HG02798 (cell line): Measurements from ENCODE around the gene FBXL14.

Experiments
- ATAC-seq: cut with Tn5 transposase; IDR thresholded peaks from one replicate; pipeline ENCODE4 v1.9.1; 2021; ENCODE audit warnings: mild to moderate bottlenecking; ENCODE audit not compliant: unreplicated experiment, poor library complexity

Gene FBXL14

DNA sequence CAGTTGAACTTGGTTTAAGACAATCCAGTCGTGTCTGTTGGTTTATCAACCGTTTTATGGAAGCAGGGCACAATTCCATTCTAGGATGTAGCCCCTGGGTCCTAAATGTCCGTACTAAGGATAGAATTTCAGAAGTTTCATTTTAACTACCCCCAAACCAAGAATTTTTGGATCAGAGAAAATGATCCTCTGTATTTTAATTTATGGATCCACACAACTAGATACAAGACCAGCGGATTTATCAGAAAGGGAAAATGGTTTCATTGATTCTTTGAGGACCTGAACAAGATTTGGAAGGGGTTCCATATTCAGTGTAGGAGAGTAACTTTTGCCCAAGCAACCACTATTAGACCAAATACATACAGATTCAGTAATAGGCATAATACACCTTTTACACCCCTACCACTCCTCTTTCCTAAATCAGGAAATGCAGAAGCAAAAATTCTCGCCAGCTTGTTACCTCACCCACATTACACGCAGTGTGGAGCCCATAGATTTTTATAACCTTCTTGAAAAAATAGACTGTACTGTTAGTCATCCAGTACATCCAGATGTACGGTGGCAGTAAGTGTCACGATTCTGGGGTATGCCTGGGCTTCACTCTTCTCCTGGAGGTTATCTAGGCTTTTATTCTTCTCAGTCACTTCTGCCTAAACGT, 1.4 kb upstream of the FBXL14 start:
- ATAC-seq, result no peak

DNA sequence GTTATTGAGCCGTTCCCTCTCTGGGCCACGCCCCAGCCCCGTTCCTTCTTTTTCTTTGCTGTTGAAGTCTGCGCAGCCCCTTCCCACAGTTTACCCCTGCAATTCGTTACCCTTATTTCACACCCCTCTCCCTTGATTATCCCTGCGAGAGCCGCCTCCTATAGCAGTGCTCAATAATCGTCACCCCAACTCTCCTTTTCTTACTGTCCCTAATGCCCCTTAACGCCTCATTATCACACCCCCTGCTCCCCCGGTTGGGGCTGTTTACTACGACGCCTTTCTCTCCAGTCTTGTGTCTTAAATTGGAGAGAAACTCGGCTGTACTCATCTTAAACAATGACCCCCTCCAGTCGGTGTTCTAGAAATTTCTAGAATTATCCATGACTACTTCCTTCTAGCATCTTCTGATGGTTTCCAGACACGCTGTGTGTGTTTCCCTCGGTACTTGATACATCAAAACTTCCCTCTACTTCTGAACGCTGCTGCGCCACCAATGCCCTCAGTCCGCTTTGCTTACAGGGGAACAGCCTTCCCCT, 713 bp upstream of the FBXL14 start:
- no peak for ATAC-seq

DNA sequence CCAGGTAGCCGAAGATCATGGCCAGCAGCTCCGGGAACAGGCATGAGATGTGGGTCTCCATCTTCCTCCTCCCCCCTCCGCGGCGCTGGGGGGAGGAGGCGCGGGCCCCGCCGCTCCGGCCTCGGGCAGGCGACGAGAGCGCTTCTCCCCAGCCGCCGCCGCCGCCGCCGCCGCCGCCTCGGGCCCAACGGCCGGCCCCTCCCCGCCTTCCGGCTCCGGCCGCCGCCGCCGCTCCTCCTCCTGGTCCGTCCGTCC, 448 bp downstream of the FBXL14 start:
- ATAC-seq, result peak; percentile 64

DNA sequence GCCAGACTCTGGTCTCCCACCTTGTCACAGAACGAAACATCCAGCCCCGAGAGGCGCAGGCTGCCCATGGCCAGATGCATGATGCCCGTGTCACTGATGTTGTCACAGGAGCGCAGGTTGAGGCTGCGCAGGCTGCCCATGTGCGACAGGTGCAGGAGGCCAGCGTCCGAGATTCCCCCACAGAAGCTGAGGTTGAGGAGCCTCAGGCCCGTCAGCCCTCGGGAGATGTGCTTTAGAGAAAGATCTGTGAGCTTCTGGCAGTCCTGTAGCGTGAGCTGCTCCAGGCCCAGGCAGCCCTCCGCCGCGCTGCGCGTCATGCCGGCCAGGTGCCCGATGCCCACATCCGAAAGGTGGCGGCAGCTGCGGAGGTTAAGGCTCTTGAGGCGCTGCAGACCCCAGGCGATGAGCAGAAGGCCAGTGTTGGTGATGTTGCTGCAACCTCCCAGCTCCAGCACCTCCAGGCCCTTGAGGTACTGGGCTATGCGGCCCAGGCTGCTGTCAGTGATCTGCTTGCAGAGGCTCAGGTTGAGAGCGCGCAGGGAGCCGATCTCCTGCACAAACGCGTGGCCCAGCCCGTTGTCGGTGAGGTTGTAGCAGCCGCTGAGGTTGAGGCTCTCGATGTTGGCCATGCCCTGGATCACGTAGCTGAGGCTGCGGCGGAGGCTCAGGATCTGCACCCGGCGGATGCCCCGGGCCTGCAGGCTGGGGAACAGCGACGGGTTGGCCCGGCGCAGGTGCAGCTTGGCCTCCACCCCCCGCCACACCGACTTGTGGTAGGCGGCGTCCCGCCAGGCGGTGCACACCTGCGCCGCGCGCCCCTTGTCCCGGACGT, 991 bp downstream of the FBXL14 start:
- ATAC-seq, result peak; percentile 29

DNA sequence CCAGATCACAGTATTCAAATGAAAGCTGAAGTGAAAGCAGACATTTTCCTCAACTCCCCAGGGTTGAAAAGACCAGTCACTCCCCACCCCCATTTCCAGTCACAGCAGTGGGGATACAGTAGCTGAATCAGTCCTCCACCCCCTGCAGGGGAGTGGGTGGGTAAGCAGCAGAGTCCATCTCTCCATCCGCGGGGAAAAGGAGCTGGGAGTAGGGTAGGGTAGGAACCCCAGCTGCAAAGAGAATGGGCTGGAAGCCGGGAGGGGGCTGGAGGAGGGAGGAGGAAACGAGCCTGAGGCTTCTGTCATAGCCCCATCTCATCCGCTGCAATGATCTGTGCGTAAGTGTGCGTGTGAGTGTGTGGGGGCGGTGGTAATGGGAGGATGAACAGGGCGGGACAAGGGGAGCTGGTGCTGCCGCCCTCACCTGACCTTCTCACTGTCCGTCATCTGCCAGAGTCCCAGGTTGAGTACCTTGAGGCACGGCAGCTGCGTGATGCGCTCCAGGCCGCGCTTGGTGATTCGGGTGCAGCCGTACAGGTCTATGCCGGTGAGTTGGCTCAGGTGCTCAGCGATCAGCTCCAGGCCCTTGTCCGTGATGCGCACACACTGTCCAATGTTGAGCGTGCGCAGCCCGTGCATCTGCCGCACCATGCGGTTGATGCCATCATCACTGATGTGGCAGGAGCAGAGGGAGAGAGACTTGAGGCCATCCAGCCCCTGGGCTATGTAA, 1.8 kb downstream of the FBXL14 start:
- ATAC-seq, result peak; percentile 17

DNA sequence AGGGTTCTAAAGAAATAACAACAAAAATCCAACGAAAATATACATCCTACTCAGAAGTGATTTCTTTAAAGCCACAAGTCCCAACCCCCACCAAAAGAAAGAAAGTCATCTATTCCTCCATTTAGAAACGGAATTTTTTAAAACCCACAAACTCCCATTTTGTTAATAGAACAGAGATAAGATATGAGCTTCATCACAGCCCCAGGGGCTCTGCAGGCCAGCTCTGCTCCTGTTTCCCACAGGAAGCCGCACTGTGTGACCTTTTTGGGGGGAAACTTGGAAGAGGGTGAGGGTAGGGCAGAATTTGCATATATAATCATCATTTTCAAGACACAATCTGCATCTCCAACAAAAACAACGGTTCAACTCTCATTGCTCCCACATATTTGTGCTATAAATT, 2.8 kb downstream of the FBXL14 start:
- no peak for ATAC-seq

DNA sequence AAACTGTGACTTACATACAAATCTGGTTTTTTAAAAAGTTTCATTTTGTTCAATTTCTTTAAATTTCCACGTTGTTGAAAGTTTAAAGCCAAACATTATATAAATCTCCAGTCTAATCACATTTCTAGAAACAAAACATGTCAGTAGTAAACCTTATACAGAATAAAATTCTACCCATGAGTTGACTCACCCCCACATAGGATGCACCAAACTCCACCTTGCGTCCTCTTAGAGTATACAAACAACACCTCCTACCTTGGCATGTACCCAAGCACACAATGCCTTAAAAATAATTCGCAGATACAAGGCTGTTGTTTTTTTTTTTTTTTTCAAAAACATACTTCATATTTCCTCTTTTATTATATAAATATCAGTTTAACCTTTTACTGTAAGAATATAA, 3.3 kb downstream of the FBXL14 start:
- no peak for ATAC-seq

DNA sequence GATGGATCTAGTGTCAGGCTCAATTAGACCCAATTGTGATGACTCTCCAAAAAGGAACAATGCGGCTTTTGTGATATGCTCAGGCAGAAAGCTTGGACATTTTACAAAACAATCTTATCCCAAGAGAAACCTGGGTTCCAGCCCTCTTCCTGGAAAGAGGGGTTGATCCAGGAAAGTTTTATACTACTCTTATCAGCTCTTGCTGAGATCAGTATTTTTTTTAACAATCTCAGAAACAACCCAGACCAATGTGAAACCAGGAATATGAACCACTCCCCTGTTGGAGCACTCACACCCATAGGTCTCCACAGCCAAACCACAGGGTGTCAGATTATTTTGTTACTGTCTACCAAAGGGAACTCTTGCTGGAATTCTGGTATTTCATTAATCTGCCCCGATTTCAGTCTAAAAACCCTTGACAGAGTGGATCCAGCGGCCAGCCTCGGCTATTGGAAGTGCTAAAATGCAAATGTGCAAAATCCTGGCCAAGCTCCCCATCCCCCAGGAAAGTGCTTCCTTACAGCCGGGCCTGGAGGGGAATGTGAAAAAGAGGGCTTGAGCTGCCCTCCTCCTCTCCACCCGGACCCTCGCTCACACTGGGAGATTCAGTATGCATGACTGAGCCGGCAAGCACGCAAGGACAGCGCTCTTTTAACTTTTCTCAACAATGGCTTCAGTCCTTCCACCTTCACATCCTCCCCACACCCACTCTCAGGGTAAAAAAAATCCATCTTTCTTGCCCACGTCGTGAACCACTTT, 4.0 kb downstream of the FBXL14 start:
- no peak for ATAC-seq

DNA sequence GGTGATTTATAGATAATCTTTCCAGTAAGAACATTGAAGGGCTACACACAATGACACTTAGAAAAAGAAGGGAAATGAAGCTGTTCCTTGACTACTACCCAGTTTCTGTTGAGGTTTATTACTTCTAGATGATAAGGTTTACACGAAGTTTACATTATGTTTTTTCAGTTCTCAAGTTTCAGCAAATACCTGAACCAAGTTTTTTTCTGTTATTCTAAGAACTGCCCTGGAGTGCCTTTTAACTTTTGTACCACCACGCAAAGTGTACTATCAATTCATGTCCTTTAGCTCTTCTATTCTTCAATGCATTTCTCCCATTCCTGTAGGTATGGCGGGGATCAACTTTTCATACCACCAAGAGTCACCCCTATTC, 5.8 kb downstream of the FBXL14 start:
- no peak for ATAC-seq

DNA sequence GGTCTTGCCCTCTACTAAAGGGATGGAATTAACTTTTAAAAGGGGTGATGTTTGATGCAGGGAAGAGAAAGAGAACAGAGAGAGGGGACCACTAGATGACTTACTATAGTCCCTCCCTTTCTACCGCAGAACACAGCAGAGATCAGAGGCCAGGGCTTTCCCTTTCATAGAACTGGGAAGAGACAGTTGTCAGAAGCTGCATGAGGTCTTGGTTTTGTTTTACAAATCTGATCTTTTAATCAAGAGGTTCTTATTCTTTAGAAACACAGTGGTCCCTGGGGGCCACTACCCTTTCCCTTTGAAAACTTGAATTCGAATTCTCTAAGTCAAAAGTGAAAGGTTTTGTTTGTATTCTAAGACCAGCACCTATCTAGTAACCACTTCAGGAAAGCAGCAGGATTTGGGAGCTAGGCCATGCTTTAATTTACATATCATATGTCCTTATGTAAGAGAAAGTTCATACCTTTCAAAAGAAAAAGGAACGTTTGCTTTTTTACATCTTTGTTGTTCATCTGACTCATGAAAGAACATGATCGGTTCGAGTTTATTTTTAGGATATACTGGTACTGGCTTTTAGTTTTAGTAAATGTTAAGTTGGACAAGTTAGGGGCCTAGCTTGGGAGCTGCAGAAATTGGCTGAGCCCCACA, 6.3 kb downstream of the FBXL14 start:
- no peak for ATAC-seq

DNA sequence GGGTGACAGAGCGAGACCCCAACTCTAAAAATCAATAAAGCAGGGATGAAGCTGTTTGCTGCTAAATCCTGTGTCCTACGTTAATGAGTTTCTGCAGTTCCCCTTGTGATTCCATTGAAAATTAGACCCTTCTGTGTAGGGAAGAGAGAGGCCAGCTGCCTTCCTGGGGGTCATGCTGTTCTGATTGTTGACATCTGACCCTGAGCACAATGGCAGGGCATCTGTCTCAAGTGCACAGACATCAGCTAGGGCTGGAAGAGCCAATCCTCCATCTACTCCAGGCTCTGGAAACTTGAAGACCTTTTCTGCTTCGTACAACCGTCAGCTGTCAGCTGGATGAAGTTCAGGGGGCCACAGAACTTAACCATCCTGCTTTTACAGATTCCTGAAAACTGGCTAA, 10.1 kb downstream of the FBXL14 start:
- no peak for ATAC-seq

DNA sequence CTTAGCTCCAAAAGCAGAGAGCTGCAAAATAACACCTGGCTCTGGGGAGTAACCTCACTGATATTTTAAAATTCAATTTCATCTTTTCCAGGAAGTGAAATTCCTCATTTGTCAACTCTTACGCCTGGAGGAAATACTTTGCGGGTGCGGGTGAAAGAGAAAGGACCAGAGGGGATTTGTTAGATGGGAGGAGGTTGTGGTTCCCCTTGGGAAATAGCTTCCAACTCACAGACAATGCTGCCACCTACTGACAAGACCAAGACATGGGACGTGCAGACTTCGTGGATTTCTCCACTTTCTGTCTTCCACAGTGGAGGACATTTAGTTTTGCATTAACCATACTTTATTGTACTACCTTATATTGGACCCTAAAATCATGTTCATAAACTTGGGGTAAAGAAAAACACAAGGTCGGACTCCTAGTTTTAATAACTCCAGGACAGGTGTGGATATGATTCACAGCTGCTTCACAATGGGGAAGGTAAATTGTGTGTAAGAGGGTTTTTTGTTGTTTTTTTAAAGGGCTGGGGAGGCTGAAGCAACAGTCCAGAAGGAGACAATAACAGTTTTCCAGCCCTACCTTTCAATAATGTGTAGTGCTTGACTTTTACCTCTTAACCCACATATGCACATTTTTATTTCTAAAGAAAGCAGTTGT, 10.8 kb downstream of the FBXL14 start:
- ATAC-seq, result peak; percentile 72

DNA sequence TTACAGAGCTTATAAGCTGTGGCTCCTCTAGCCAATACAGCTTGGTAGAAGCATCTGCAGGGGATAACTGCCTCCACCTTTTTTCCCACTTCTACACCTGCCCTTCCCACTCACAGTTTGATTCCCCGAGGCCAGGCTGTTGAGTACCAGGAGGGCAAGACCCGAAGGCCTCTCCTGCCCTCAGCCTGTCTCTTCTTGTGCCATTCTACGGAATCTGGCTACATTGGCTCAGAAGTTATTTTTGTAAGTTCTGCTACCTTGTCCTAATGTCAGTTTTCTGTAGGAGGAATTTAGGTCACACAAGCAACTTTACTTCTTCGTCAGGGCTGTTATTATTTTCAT, 11.7 kb downstream of the FBXL14 start:
- no peak for ATAC-seq

DNA sequence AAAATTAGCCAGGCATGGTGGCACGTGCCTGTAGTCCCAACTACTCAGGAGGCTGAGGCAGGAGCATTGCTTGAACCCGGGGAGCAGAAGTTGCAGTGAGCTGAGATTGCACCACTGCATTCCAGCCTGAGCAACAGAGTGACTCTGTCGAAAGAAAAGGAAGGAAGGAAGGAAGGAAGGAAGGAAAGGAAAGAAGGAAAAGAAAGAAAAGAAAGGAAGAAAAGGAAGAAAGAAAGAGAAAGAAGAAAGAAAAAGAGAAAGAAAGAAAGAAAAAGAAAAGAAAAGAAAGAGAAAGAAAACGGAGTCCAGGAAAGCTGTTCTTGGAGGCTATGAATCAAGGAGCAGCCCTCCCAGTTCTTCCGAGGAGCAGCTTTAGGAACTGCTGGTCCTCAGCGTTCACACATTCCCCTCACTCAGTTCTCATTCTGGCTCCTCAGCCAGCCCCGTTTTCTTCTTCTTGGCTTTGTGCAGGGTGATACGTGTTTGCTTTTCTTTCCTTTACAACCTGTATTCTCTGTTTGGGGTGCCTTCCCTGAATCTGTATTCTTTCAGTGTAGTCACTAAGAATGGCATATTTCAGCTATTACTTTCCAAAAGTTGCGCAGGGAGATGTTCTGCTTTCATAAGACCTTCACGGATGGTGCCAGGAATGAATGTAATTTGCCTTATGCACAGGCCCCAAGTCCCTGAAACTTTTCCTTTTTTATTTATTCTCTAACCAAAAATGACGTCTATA, 12.2 kb downstream of the FBXL14 start:
- no peak for ATAC-seq

DNA sequence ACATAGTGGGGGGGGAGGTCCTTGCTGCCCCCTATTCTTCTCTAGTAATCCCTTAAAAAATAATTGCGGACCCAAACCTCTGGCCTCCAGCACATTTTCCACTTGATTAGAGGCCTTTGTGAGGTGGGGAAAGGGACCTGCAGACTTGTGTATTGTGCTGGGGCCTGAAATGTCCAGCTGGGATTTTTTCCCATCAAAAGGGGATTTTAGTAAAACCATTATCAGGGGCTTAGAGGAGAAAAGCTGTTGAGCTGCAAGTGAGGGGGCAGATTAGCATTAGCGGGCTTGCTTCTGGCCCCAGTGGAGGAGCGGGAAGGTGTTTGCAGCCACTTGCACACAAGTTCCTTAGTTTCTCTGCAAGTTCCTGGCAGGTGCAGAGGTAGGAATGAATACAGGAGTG, 13.9 kb downstream of the FBXL14 start:
- no peak for ATAC-seq

DNA sequence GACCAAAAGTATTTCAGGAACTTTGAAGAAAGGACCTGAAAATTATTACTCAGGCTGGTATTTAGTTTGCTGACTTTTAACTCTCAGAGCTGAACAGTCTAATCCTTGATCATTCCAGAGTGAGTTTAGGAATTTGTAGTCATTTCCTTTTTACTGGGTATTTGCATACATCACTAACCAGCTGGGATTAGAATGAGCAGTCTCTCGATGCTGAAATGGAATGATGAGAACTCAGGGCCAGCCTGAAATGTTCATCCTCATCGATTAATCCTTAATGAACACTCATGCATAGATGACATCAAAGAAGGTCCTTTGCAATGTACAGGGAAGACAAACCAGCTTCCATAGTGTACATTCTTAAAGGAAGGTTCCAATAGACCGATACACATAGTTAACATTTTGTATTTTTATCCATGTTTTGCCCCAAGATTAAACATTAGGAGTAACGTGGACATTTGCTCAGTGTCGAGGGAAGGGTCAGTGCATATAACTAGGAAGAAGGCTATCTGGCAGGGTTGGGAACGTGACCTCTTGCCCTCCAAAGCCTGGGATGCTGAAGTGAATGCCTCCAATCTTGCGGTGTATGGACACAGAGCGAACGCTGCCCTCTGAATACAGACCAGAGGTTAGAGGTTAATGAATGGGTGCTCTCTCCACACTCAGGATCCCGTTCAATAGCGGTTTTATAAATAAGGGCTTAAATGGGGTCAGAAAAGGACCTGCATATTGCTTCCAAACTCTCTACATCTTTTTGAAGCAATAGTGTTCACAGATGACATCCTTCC, 14.5 kb downstream of the FBXL14 start:
- ATAC-seq, result no peak

DNA sequence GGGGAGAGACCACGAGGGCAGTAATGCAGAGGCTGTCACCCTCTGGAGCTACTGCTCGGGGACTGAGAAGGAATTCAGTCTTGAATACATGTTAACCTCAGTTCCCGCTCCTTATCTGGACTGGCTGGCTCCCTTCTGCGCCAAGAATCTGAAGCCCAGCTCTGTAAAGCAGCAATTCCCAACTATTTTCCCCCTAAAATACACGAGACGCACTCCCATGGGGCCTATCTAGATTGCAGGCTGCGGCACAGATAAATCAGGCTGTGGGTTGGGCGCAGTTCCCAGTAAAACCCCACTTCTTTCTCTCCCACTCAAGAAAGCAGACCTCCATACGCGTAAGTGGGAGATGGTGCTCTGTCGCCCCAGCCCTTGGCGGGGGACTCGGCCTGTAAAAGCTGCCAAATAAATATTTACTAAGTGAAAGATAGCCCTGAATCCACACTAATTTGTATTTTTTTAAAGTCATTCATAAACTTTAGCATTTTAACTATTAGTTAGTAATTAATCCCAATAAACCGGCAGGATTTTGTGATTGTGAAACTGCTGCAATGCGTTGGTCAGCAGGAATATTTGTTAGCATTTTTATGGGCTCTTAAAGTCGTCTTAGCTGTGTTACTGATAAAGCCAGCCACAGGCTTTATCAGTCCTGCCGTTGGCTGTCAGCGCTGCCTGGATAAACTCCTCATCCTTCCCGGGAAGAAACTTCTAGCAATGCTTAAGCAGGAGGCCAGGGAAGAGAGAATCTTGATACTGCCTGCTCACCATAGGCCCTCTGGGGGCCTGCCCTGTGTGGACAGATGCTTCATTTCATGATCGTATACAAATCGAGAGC, 17.8 kb downstream of the FBXL14 start:
- no peak for ATAC-seq
